Esophagus squamous epithelium (tissue), 5 donors: ENCODE data around the gene BMPR1B. TPM values are rescaled to one million over a fixed set of nuclear protein-coding genes. Genes with fewer than 3 reads are reported as not detected.

Experiments
- DNase-seq: peaks from one replicate; lab custom pipeline; 2025; lab: John Stamatoyannopoulos, UW
- H3K27ac ChIP-seq, 4 donors: fragments of 200-600 bp; sonication (generic); one replicate each; pipeline ENCODE4 v1.5.1; 2016 to 2019; ENCODE audit warnings: mild to moderate bottlenecking in 1 of 4
- H3K27me3 ChIP-seq, 4 donors: fragments of 200-600 bp; sonication (generic); 1 replicate in 3 of 4; 2 replicates in 1 of 4; pipeline versions ENCODE4 v1.5.1 to v1.6.0; 2017 to 2021; ENCODE audit warnings: antibody characterized with exemption in 1 of 4
- H3K36me3 ChIP-seq, 3 donors: fragments of 200-600 bp; sonication (generic); one replicate each; pipeline ENCODE4 v1.5.1; 2016 to 2019
- H3K4me1 ChIP-seq, 3 donors: fragments of 200-600 bp; sonication (generic); one replicate each; pipeline ENCODE4 v1.5.1; 2017 to 2019
- H3K4me3 ChIP-seq, 4 donors: fragments of 200-600 bp; sonication (generic); 1 replicate in 3 of 4; 2 replicates in 1 of 4; pipeline ENCODE4 v1.5.1; 2016 to 2019; ENCODE audit warnings: mild to moderate bottlenecking in 2 of 4, moderate library complexity in 1 of 4
- H3K9me3 ChIP-seq, 3 donors: fragments of 200-600 bp; sonication (generic); one replicate each; pipeline ENCODE4 v1.5.1; 2016 to 2019
- POLR2A ChIP-seq, 4 donors: fragments of 450-650 bp; IDR thresholded peaks; one replicate each; pipeline ENCODE4 v1.6.1; 2017; ENCODE audit warnings: antibody characterized with exemption in 4 of 4, mild to moderate bottlenecking in 4 of 4, moderate library complexity in 3 of 4
- WGBS, 2 donors: methylation state at CpG; one replicate each; pipeline ENCODE4 v1.1.5; 2018; 5-methylcytosine and 5-hydroxymethylcytosine counted together
- intact Hi-C: fragments of 100-400 bp; cut with DNase I; formaldehyde crosslinking; loops from one replicate; pipeline ENCODE4 v1.15.0; 2022
- total RNA-seq, 4 donors: library from RNA; depleted of rRNA; stranded (reverse); fragments of >200 nt; gene quantifications; one replicate each; pipeline ENCODE4 v1.1.0, GENCODE V29; 2016
- TF ChIP-seq, protein P1 (sequence below), 6 experiments: fragments of 450-650 bp in 4 of 6; fragments of 200-600 bp in 2 of 6; sonication (generic) in 2 of 6; IDR thresholded peaks; one replicate each; pipeline ENCODE4 v1.5.1; 2016 to 2019; ENCODE audit warnings: antibody characterized with exemption in 6 of 6, mild to moderate bottlenecking in 4 of 6, moderate library complexity in 4 of 6
- donor health status: DM: yes; HTN: yes; CAD: no.

BMPR1B gene
- total RNA-seq, 4 donors from 2014 or later = 0.09 to 0.66 (median 0.38) TPM; not detected in 1

- TF ChIP-seq, protein P1, sequence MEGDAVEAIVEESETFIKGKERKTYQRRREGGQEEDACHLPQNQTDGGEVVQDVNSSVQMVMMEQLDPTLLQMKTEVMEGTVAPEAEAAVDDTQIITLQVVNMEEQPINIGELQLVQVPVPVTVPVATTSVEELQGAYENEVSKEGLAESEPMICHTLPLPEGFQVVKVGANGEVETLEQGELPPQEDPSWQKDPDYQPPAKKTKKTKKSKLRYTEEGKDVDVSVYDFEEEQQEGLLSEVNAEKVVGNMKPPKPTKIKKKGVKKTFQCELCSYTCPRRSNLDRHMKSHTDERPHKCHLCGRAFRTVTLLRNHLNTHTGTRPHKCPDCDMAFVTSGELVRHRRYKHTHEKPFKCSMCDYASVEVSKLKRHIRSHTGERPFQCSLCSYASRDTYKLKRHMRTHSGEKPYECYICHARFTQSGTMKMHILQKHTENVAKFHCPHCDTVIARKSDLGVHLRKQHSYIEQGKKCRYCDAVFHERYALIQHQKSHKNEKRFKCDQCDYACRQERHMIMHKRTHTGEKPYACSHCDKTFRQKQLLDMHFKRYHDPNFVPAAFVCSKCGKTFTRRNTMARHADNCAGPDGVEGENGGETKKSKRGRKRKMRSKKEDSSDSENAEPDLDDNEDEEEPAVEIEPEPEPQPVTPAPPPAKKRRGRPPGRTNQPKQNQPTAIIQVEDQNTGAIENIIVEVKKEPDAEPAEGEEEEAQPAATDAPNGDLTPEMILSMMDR (IDR thresholded peaks at IDR 0.05) = no peak
- no peak for TF ChIP-seq POLR2A (IDR thresholded peaks at IDR 0.05)
- no peaks in the 10 kb centered on the region for H3K36me3 ChIP-seq
- H3K4me1 ChIP-seq = no peaks in the 10 kb centered on the region
- intact Hi-C loops = no loop called here
- no peaks in the 10 kb centered on the region for H3K27me3 ChIP-seq
- H3K27ac ChIP-seq = no peak overlapping the region
- no peak overlapping the region for H3K4me3 ChIP-seq
- H3K9me3 ChIP-seq = no peaks in the 10 kb centered on the region
- DNase-seq = no peak
These were observed 247.2 kb downstream of the BMPR1B start for GRCh38 chr4:95004912-95005311.

DNA sequence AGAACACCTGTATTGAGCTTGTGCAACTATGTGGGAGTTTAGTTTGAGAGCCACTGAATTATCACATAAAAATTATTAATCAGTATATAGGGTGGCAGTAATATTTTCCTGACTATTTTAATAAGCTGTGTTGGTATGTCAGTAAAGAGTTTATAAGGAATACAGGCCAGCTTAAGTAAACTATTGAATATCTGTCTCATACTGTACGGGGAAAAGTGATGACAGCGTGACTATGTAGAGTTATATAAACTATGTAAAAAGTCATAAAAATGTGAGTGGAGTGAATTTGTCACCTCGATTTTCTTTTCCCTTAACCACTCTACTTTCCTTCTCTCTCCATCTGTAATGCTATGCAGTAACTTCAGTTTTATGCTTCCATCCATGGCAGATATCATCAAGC is 250.2 kb downstream of the BMPR1B start:
- Histone ChIP-seq H3K4me3 (no peak overlapping the region), H3K27ac (no peak overlapping the region), H3K36me3 (no peaks in the 10 kb centered on the region), H3K27me3 (no peaks in the 10 kb centered on the region), H3K4me1 (no peaks in the 10 kb centered on the region), H3K9me3 (no peaks in the 10 kb centered on the region)
- WGBS, 2 donors = 73 to 79% methylated on average over 3 of the region's 3 CpGs
- intact Hi-C loops = no loop called here
- DNase-seq = no peak
- TF ChIP-seq POLR2A (IDR thresholded peaks at IDR 0.05) = no peak
- TF ChIP-seq, protein P1 (IDR thresholded peaks at IDR 0.05) = no peak

DNA sequence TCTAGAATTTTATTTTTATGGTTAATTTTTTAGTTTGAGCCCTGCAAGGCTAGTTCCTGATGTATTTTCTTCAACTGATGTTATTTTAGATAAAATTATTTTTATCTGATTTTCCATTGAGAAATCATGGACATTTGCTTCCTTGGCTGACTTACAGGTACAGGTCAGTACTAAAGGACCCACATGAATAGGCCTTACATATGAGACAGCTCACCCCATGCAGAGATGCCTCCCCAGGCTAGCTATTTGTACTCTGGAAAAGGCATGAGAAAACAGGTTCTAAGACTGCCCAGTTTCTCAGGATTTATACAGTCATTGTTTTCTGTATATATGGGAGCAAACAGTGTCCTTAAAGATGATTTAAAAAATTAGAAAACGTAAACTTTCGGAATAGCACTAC is 255.5 kb downstream of the BMPR1B start:
- no peaks in the 10 kb centered on the region for H3K9me3 ChIP-seq
- H3K27me3 ChIP-seq = no peaks in the 10 kb centered on the region
- no peak overlapping the region for H3K4me3 ChIP-seq
- intact Hi-C loops = no loop called here
- WGBS, 2 donors = 93% methylated on average over 2 of the region's 2 CpGs
- TF ChIP-seq POLR2A (IDR thresholded peaks at IDR 0.05) = no peak
- no peaks in the 10 kb centered on the region for H3K36me3 ChIP-seq
- no peak overlapping the region for H3K27ac ChIP-seq
- H3K4me1 ChIP-seq = no peaks in the 10 kb centered on the region
- DNase-seq = no peak

- no peak overlapping the region for H3K4me3 ChIP-seq
- H3K27ac ChIP-seq = no peak overlapping the region
- no peak for DNase-seq
- WGBS, 2 donors = 66 to 79% methylated on average over 1 of the region's 1 CpG
- no peaks in the 10 kb centered on the region for H3K36me3 ChIP-seq
- no peaks in the 10 kb centered on the region for H3K27me3 ChIP-seq
- no peaks in the 10 kb centered on the region for H3K9me3 ChIP-seq
- intact Hi-C loops = no loop called here
- H3K4me1 ChIP-seq = no peaks in the 10 kb centered on the region
- TF ChIP-seq, protein P1 (IDR thresholded peaks at IDR 0.05) = no peak
- no peak for TF ChIP-seq POLR2A (IDR thresholded peaks at IDR 0.05)
These were observed 256.3 kb downstream of the BMPR1B start for GRCh38 chr4:95014068-95014467.

DNA sequence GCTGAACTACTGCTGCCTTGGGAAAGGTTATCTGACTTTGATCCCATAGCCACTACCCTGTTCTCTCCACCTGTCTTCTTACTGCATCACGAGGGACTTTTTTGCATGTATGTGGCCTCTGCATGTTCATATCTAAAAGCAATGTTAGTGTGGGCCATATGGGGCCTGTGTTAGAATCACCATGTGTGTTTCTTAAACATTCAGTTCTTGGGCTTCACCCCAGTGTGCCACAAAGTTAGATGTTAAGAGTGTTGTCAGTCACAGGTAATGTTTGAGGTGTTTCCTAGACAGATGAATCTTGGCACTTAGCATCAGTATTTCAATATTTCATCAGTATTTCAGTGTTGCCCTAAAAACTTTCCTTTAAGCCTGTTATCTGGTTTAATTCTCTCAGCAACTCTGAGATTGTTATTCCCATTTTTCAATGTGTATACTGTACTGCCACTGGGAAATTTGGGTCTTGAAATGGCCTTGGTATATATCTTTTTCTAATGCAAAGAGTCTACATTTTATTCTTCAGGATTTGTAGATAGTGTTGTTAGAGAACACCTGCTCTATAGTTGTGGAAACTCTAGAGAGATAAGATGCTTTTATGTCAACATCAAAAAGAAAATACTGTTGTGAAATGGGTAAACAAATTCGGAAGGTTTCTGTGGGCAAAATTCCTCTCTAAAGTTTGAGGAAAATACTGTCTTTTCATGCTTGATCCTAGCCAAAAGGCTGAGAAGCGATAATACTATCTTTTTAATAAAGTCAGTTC is 259.7 kb downstream of the BMPR1B start:
- TF ChIP-seq, protein P1 (IDR thresholded peaks at IDR 0.05) = no peak
- TF ChIP-seq POLR2A (IDR thresholded peaks at IDR 0.05) = no peak
- intact Hi-C loops = no loop called here

More for the DNA sequence above, 259.7 kb downstream of the BMPR1B start:
- no peak for DNase-seq
- WGBS, 2 donors = 62 to 68% methylated on average over 3 of the region's 3 CpGs
- Histone ChIP-seq H3K4me3 (no peak overlapping the region), H3K27me3 (no peaks in the 10 kb centered on the region), H3K4me1 (no peaks in the 10 kb centered on the region), H3K36me3 (no peaks in the 10 kb centered on the region), H3K27ac (no peak overlapping the region), H3K9me3 (no peaks in the 10 kb centered on the region)
